DOHH2 (cell line): ENCODE measurements around the gene CMTM4.

ENCODE experiments used
- EZH2phosphoT487 ChIP-seq: fragments of 200-600 bp; sonication (generic); IDR thresholded peaks from 2 replicates; pipeline ENCODE4 v1.6.1; 2017; ENCODE audit warnings: borderline replicate concordance, mild to moderate bottlenecking, antibody characterized with exemption, low read length, moderate library complexity, mixed read lengths
- TF ChIP-seq, protein P1 (sequence below): fragments of 200-600 bp; sonication (generic); IDR thresholded peaks from one replicate; pipeline ENCODE4 v1.5.1; 2014; ENCODE audit warnings: antibody characterized with exemption, mild to moderate bottlenecking, low read depth, low read length; ENCODE audit not compliant: poor library complexity, severe bottlenecking

DNA sequence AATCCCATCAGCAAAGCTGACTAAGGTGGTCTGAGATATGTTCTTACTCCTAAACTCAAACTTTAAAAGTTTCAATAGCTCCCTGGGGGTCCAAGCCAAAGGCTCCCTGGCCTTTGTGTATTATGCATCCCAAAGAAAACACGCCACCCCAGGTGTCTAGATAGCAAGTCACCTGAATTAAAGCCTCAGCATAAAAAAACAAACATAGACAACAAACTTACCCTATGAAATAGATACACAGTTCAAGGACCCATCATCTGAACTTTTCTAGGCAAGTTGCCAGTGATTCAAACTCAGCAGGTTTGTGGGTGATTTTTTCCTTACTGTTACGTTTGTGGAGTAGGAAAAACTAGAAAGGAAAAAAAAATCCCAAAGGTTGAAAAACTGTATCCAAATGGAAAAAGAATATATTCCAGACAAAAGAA, 79.5 kb downstream of the CMTM4 start:
- TF ChIP-seq, protein P1, sequence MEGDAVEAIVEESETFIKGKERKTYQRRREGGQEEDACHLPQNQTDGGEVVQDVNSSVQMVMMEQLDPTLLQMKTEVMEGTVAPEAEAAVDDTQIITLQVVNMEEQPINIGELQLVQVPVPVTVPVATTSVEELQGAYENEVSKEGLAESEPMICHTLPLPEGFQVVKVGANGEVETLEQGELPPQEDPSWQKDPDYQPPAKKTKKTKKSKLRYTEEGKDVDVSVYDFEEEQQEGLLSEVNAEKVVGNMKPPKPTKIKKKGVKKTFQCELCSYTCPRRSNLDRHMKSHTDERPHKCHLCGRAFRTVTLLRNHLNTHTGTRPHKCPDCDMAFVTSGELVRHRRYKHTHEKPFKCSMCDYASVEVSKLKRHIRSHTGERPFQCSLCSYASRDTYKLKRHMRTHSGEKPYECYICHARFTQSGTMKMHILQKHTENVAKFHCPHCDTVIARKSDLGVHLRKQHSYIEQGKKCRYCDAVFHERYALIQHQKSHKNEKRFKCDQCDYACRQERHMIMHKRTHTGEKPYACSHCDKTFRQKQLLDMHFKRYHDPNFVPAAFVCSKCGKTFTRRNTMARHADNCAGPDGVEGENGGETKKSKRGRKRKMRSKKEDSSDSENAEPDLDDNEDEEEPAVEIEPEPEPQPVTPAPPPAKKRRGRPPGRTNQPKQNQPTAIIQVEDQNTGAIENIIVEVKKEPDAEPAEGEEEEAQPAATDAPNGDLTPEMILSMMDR = no peak
- no peak for TF ChIP-seq EZH2phosphoT487
